ENCODE results near the gene TMEM11. TPM values are rescaled to one million over a fixed set of nuclear protein-coding genes. Genes with fewer than 3 reads are reported as not detected.

TMEM11 gene
- total RNA-seq, 4 donors from 2014 or later: 16.2 to 27.6 (median 21.5) TPM

- no peaks in the 10 kb centered on the region for H3K27me3 ChIP-seq
- WGBS, 2 donors: 83 to 88% methylated on average over 3 of the region's 3 CpGs
- no peak for DNase-seq (ENCODE audit: low spot score in 2 of 2)
- no peak overlapping the region for H3K4me3 ChIP-seq
- TF ChIP-seq EP300 (IDR thresholded peaks at IDR 0.05): no peak
- peaks cover 0 to 14% (median 8%) of the 10 kb centered on the region in 4 donors for H3K4me1 ChIP-seq
- no peak overlapping the region for H3K27ac ChIP-seq
- H3K36me3 ChIP-seq: peaks cover 0 to 31% (median 0%) of the 10 kb centered on the region in 3 donors
- H3K9me3 ChIP-seq: no peaks in the 10 kb centered on the region
Observed at GRCh38 chr17:21218831-21219380, 4.9 kb upstream of the TMEM11 start.

- no peak for TF ChIP-seq CTCF (IDR thresholded peaks at IDR 0.05)
- TF ChIP-seq EP300 (IDR thresholded peaks at IDR 0.05): no peak
- TF ChIP-seq POLR2A (IDR thresholded peaks at IDR 0.05): no peak
- Histone ChIP-seq H3K4me1 (peaks cover 0 to 17% (median 10%) of the 10 kb centered on the region in 4 donors), H3K27ac (no peak overlapping the region), H3K9me3 (no peaks in the 10 kb centered on the region), H3K27me3 (no peaks in the 10 kb centered on the region), H3K36me3 (peaks cover 0 to 29% (median 0%) of the 10 kb centered on the region in 3 donors), H3K4me3 (no peak overlapping the region)
- WGBS, 2 donors: 74 to 75% methylated on average over 3 of the region's 3 CpGs
- DNase-seq (ENCODE audit: low spot score in 2 of 2): no peak
Observed at GRCh38 chr17:21218101-21218500, 4.1 kb upstream of the TMEM11 start.

- Histone ChIP-seq H3K36me3 (peaks cover 0 to 22% (median 0%) of the 10 kb centered on the region in 3 donors), H3K27ac (no peak overlapping the region), H3K4me1 (peaks cover 0 to 25% (median 17%) of the 10 kb centered on the region in 4 donors), H3K4me3 (no peak overlapping the region), H3K27me3 (no peaks in the 10 kb centered on the region), H3K9me3 (no peaks in the 10 kb centered on the region)
- 92 to 96% methylated on average over 1 of the region's 1 CpG for WGBS, 2 donors
- no peak for DNase-seq (ENCODE audit: low spot score in 2 of 2)
- TF ChIP-seq EP300 (IDR thresholded peaks at IDR 0.05): no peak
- no peak for TF ChIP-seq POLR2A (IDR thresholded peaks at IDR 0.05)
- TF ChIP-seq CTCF (IDR thresholded peaks at IDR 0.05): no peak
Observed at GRCh38 chr17:21217346-21217745, 3.4 kb upstream of the TMEM11 start.

GRCh38 chr17:21215935-21216334 is 2.0 kb upstream of the TMEM11 start:
- Histone ChIP-seq H3K27ac (no peak overlapping the region), H3K36me3 (peaks cover 0 to 10% (median 0%) of the 10 kb centered on the region in 3 donors), H3K4me3 (no peak overlapping the region), H3K27me3 (no peaks in the 10 kb centered on the region), H3K4me1 (peaks cover 0 to 39% (median 25%) of the 10 kb centered on the region in 4 donors), H3K9me3 (no peaks in the 10 kb centered on the region)
- no peak for DNase-seq (ENCODE audit: low spot score in 2 of 2)
- 85 to 91% methylated on average over 6 of the region's 6 CpGs for WGBS, 2 donors
- TF ChIP-seq POLR2A (IDR thresholded peaks at IDR 0.05): no peak
- TF ChIP-seq EP300 (IDR thresholded peaks at IDR 0.05): no peak
- no peak for TF ChIP-seq CTCF (IDR thresholded peaks at IDR 0.05)

- Histone ChIP-seq H3K4me3 (peak overlapping the region; percentile 66 to 98 (median 90)), H3K27ac (peak overlapping the region; percentile 84 to 99 (median 94)), H3K4me1 (peaks cover 0 to 48% (median 25%) of the 10 kb centered on the region in 4 donors), H3K27me3 (no peaks in the 10 kb centered on the region), H3K9me3 (no peaks in the 10 kb centered on the region), H3K36me3 (peaks cover 0 to 12% (median 0%) of the 10 kb centered on the region in 3 donors)
- DNase-seq (ENCODE audit: low spot score in 2 of 2): no peak
- no peak for TF ChIP-seq POLR2A (IDR thresholded peaks at IDR 0.05)
- TF ChIP-seq EP300 (IDR thresholded peaks at IDR 0.05): no peak
- no peak for TF ChIP-seq CTCF (IDR thresholded peaks at IDR 0.05)
- WGBS, 2 donors: 8 to 9% methylated on average over 22 to 23 of the region's 23 CpGs
Observed at GRCh38 chr17:21214777-21215541, 998 bp upstream of the TMEM11 start.
